Endothelial cell of umbilical vein (primary cell): ENCODE results near the gene KRT78. TPM values are rescaled to one million over a fixed set of nuclear protein-coding genes. Genes with fewer than 3 reads are reported as not detected.

Experiments used
- BruUV-seq: library from RNA; stranded (reverse); fragments of 400-500 nt; replicated peaks from 2 replicates; lab custom pipeline; 2021; lab: Mats Ljungman, UMichigan
- CTCF ChIA-PET: fragments of 300-600, 350-600 bp; sonication (Branson Sonifier 250); formaldehyde crosslinking; loops from one replicate; lab custom pipeline; 2021; ENCODE audit warnings: antibody characterized with exemption, inconsistent platforms; lab: Charles Lee
- POLR2A ChIA-PET: fragments of 300-600, 350-600 bp; sonication (Branson Sonifier 250); formaldehyde crosslinking; loops from one replicate; lab custom pipeline; 2021; ENCODE audit warnings: antibody characterized with exemption, inconsistent platforms; lab: Charles Lee
- DNase-seq: peaks from one replicate; pipeline ENCODE4 v3.0.0-alpha.2; 2011; ENCODE audit warnings: low read depth, low spot score
- FAIRE-seq: peaks from 2 replicates; lab custom pipeline; 2011; peaks lifted over from hg19 to GRCh38; lab: Jason Lieb, UNC
- H2AFZ ChIP-seq: 2 replicates; pipeline ENCODE4 v1.6.0; 2012; ENCODE audit warnings: low read depth, low read length, control low read depth, inconsistent platforms
- H3K27ac ChIP-seq: 2 replicates; pipeline ENCODE4 v1.5.1; 2011; ENCODE audit warnings: low read depth, mild to moderate bottlenecking, control low read depth, low read length, moderate library complexity; ENCODE audit not compliant: insufficient read depth
- H3K27me3 ChIP-seq, 2 experiments: 2 replicates each; pipeline versions ENCODE4 v1.6.0 to v1.6.1; 2011; ENCODE audit warnings: low read length in 2 of 2, mixed read lengths in 1 of 2; ENCODE audit not compliant: control insufficient read depth in 2 of 2, insufficient read depth in 2 of 2
- H3K36me3 ChIP-seq, 2 experiments: 2 replicates in 1 of 2; 3 replicates in 1 of 2; pipeline ENCODE4 v1.5.1; 2011; ENCODE audit warnings: low read length in 2 of 2, mild to moderate bottlenecking in 1 of 2, moderate library complexity in 1 of 2; ENCODE audit not compliant: control insufficient read depth in 2 of 2, insufficient read depth in 2 of 2; ENCODE audit errors: extremely low read depth in 1 of 2
- H3K4me1 ChIP-seq: 3 replicates; pipeline ENCODE4 v1.5.1; 2011; ENCODE audit warnings: mild to moderate bottlenecking, low read length; ENCODE audit not compliant: control insufficient read depth, insufficient read depth; ENCODE audit errors: extremely low read depth
- H3K4me2 ChIP-seq: 2 replicates; pipeline ENCODE4 v1.6.1; 2011; ENCODE audit warnings: low read length, control low read depth, mixed read lengths; ENCODE audit not compliant: insufficient read depth
- H3K4me3 ChIP-seq, 3 experiments: fragments of 200-600 bp in 1 of 3; sonication (generic), shearing (Covaris generic) in 1 of 3; replicated peaks in 1 of 3; 2 replicates each; pipeline ENCODE4 v1.5.1; 2011 to 2016; ENCODE audit warnings: control low read depth in 3 of 3, low read length in 3 of 3, mild to moderate bottlenecking in 2 of 3, inconsistent platforms in 1 of 3, low read depth in 1 of 3, moderate library complexity in 1 of 3; ENCODE audit not compliant: insufficient read depth in 1 of 3
- H3K79me2 ChIP-seq: 2 replicates; pipeline ENCODE4 v1.6.0; 2012; ENCODE audit warnings: low read length, inconsistent platforms; ENCODE audit not compliant: control insufficient read depth, insufficient read depth
- H3K9ac ChIP-seq: replicated peaks from 2 replicates; pipeline ENCODE3; 2011; ENCODE audit warnings: low read length, control low read depth; ENCODE audit not compliant: insufficient read depth; ENCODE audit errors: extremely low read depth
- H3K9me1 ChIP-seq: replicated peaks from 3 replicates; pipeline ENCODE4 v1.6.0; 2011; ENCODE audit warnings: mild to moderate bottlenecking, low read length; ENCODE audit not compliant: control insufficient read depth, insufficient read depth; ENCODE audit errors: extremely low read depth
- H3K9me3 ChIP-seq: replicated peaks from 2 replicates; pipeline ENCODE4 v1.5.1; 2012; ENCODE audit warnings: low read length, inconsistent platforms; ENCODE audit not compliant: control insufficient read depth, insufficient read depth
- H4K20me1 ChIP-seq: replicated peaks from 2 replicates; pipeline ENCODE3; 2011; ENCODE audit warnings: mild to moderate bottlenecking, low read length; ENCODE audit not compliant: control insufficient read depth, insufficient read depth; ENCODE audit errors: extremely low read depth
- EZH2 ChIP-seq: IDR thresholded peaks from 2 replicates; pipeline ENCODE4 v1.6.1; 2012; ENCODE audit warnings: borderline replicate concordance, low read depth, mild to moderate bottlenecking, moderate library complexity, low read length, inconsistent platforms; ENCODE audit not compliant: severe bottlenecking
- FOS ChIP-seq: IDR thresholded peaks from 2 replicates; pipeline ENCODE4 v1.6.1; 2011; ENCODE audit warnings: mild to moderate bottlenecking, low read length, moderate library complexity, borderline replicate concordance; ENCODE audit not compliant: insufficient read depth
- GATA2 ChIP-seq: IDR thresholded peaks from 2 replicates; pipeline ENCODE4 v1.7.0; 2011; ENCODE audit warnings: low read depth, mild to moderate bottlenecking, moderate library complexity, mixed read lengths, low read length; ENCODE audit not compliant: insufficient read length, insufficient read depth
- JUN ChIP-seq: IDR thresholded peaks from 2 replicates; pipeline ENCODE4 v1.6.1; 2011; ENCODE audit warnings: borderline replicate concordance, low read depth; ENCODE audit not compliant: insufficient read length, insufficient read depth
- MYC ChIP-seq: IDR thresholded peaks from one replicate; pipeline ENCODE4 v1.6.1; 2011; ENCODE audit warnings: mild to moderate bottlenecking, low read depth, low read length
- POLR2A ChIP-seq: IDR thresholded peaks from 2 replicates; pipeline ENCODE4 v1.6.1; 2012; ENCODE audit warnings: low read depth, mild to moderate bottlenecking, control low read depth, low read length
- POLR2AphosphoS5 ChIP-seq: IDR thresholded peaks from 2 replicates; pipeline ENCODE4 v1.6.1; 2012; ENCODE audit warnings: low read depth, mild to moderate bottlenecking, control low read depth, low read length, moderate library complexity; ENCODE audit not compliant: insufficient read depth
- dilution Hi-C: fragments of 300-500 bp; cut with MboI; formaldehyde crosslinking; loops from one replicate; pipeline ENCODE4 v1.15.0; 2019; ENCODE audit warnings: low sequenced_read_pairs; ENCODE audit not compliant: extremely low pct_ligation_motif_present
- intact Hi-C: fragments of 100-400 bp; cut with micrococcal nuclease; formaldehyde crosslinking; loops from one replicate; pipeline ENCODE4 v1.10.0; 2022
- polyA plus RNA-seq, 4 experiments: library from polyadenylated mRNA; depleted of rRNA in 3 of 4; stranded (reverse) in 3 of 4; unstranded in 1 of 4; fragments of >200 nt; gene quantifications; 2 replicates each; pipeline versions ENCODE4 v1.2.1 to v1.2.3, GENCODE V29; 2011 to 2012; ENCODE audit warnings: missing spikeins in 1 of 4
- total RNA-seq: library from RNA; stranded (reverse); gene quantifications from 2 replicates; pipeline ENCODE4 v1.2.3, GENCODE V29; 2021
- TF ChIP-seq, protein P1 (sequence below): IDR thresholded peaks from 2 replicates; pipeline ENCODE4 v1.6.1; 2011; ENCODE audit not compliant: insufficient read depth, insufficient read length
- TF ChIP-seq, protein P2 (sequence below), 2 donors: IDR thresholded peaks; 1 replicate in 1 of 2; 2 replicates in 1 of 2; pipeline ENCODE4 v1.5.1; 2011; ENCODE audit warnings: low read length in 2 of 2, mild to moderate bottlenecking in 2 of 2, moderate library complexity in 2 of 2, control low read depth in 1 of 2, inconsistent platforms in 1 of 2, low read depth in 1 of 2; ENCODE audit not compliant: insufficient read depth in 1 of 2; ENCODE audit errors: extremely low read depth in 1 of 2

The KRT78 gene
- total and polyA plus RNA-seq, 2 donors (not counting 3 experiments of a cell fraction or from before 2014, with no cell fraction given), result not detected

DNA sequence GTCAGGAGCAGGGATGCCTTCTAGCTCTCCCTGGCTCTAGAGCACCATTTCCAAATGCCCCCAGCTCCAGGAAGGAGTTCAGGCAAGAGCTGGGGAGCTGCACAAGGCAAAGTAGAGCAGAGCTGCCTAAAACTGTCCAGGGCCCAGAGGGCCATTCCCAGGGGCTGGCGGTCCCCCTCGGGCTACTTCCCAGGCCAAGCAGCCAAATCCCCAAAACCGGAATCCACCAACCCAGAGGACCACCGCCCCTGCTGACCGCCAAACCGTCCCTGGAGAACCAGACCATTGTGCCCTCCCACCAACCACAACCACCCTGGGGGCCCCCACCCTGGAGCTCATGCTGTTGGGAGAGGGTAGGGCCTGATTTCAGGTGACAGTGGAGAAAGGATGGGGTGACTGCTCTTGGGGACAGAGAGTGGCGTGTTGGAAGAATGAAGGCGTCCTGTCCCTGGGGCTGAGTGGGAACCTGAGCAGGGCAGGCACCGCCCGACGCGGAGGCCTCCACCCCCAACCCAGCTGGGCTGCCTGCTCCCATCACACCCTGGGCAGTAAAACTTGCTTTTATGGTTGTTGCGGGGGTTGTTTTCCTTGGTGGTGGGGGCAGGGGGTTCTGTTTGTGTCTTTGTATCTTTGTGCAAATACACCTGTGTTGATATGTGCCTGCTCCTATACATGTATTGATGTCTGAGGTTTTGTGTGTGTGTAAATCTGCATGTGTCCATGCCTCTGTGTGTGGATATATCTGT is 24.0 kb upstream of the KRT78 start:
- H3K27ac ChIP-seq, result no peak overlapping the region

More for the DNA sequence above, 24.0 kb upstream of the KRT78 start:
- Histone ChIP-seq H3K4me2 (no peak overlapping the region), H3K79me2 (no peaks in the 10 kb centered on the region), H3K9me3 (no peaks in the 10 kb centered on the region), H3K9me1 (no peaks in the 10 kb centered on the region), H4K20me1 (no peaks in the 10 kb centered on the region), H3K4me1 (peaks cover 12% of the 10 kb centered on the region), H2AFZ (no peak overlapping the region), H3K27me3 (no peaks in the 10 kb centered on the region), H3K36me3 (no peaks in the 10 kb centered on the region), H3K9ac (no peak overlapping the region), H3K4me3 (no peak overlapping the region)
- intact Hi-C loops (loop anchor here (5.0 to 10.0 kb wide), 2 partner anchors 481 to 658 kb away; no protein-coding TSS in a partner anchor), dilution Hi-C loops (no loop called here)
- TF ChIP-seq MYC (no peak), JUN (no peak), POLR2A (no peak), POLR2AphosphoS5 (no peak), FOS (no peak), GATA2 (no peak), EZH2 (no peak)
- TF ChIP-seq, protein P1, sequence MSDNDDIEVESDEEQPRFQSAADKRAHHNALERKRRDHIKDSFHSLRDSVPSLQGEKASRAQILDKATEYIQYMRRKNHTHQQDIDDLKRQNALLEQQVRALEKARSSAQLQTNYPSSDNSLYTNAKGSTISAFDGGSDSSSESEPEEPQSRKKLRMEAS, result no peak
- TF ChIP-seq, protein P2, sequence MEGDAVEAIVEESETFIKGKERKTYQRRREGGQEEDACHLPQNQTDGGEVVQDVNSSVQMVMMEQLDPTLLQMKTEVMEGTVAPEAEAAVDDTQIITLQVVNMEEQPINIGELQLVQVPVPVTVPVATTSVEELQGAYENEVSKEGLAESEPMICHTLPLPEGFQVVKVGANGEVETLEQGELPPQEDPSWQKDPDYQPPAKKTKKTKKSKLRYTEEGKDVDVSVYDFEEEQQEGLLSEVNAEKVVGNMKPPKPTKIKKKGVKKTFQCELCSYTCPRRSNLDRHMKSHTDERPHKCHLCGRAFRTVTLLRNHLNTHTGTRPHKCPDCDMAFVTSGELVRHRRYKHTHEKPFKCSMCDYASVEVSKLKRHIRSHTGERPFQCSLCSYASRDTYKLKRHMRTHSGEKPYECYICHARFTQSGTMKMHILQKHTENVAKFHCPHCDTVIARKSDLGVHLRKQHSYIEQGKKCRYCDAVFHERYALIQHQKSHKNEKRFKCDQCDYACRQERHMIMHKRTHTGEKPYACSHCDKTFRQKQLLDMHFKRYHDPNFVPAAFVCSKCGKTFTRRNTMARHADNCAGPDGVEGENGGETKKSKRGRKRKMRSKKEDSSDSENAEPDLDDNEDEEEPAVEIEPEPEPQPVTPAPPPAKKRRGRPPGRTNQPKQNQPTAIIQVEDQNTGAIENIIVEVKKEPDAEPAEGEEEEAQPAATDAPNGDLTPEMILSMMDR (IDR thresholded peaks at IDR 0.05; ENCODE audit: extremely low read depth in 1 of 2, insufficient read depth in 1 of 2, low read depth in 1 of 2, low read length in 2 of 2), result no peak
- FAIRE-seq, result no peak
- CTCF ChIA-PET, result interaction anchor here (1.6 to 7.8 kb wide), 2 partner anchors 290 to 500 kb away, joined by 7 to 120 read pairs; no protein-coding TSS in a partner anchor
- no TSS peak for BruUV-seq
- DNase-seq, result no peak
- POLR2A ChIA-PET, result interaction anchor here (0.6 kb wide), 1 partner anchor 67 kb away, joined by 3 read pairs; no protein-coding TSS in a partner anchor
